ENCODE data around the gene TEAD3.
"Not testable (repeated sequence)": the region's sequence is repeated elsewhere in the genome, so short reads cannot be mapped to it uniquely, and the experiment has no call there.

TEAD3 gene

GRCh38 chr6:35496841-35497570 is at the start of gene TEAD3:
TEAD3 (minus strand) TSS chr6:35497079.
- no peak for DNase-seq (ENCODE audit: low read depth)

GRCh38 chr6:35544769-35545361 is 48.0 kb upstream of the TEAD3 start:
- no peak for DNase-seq (ENCODE audit: low read depth)

- DNase-seq (ENCODE audit: low read depth), result no peak
Observed at GRCh38 chr6:35543459-35544193, 46.7 kb upstream of the TEAD3 start.

DNA sequence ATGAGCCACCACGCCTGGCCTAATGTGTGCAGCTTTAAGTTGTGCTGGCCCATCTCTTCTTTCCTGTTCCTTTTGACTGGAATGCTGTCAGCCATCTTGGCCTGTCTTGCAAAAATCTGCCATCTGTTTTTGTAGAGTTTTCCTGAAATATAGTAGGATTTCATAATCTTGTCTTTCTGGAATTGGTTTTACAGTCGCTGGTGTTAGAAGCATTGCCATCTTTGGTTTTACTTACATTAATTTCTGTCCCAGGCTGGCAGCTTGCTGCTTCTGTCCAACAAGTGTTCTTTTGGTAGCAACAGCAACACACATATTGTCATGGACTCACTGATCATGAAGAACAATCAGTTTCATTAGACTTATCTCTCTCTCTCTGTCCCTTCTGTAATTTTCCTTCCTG is 45.0 kb upstream of the TEAD3 start:
- DNase-seq (ENCODE audit: low read depth), result no peak

DNA sequence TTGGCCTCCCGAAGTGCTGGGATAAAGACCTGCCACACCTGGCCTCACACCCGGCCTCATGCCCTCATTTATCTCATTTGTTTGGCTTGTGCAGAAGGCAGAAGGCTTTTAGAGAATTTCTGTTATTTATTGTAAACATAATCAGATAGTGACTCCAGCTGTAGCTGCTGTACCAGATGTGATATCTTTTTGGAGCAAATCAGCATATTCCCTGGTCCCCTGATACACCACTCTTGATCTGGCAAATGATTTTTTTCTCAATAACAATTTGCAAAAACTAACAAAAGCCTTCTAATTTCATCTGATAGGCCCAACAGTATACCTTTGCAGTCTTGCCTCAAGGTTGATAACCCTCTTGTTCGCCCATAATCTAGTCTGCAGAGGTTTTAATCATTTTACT is 42.3 kb upstream of the TEAD3 start:
- DNase-seq (ENCODE audit: low read depth), result no peak

GRCh38 chr6:35535847-35536246 is 39.0 kb upstream of the TEAD3 start:
- not testable (repeated sequence) for DNase-seq (ENCODE audit: low read depth)

DNA sequence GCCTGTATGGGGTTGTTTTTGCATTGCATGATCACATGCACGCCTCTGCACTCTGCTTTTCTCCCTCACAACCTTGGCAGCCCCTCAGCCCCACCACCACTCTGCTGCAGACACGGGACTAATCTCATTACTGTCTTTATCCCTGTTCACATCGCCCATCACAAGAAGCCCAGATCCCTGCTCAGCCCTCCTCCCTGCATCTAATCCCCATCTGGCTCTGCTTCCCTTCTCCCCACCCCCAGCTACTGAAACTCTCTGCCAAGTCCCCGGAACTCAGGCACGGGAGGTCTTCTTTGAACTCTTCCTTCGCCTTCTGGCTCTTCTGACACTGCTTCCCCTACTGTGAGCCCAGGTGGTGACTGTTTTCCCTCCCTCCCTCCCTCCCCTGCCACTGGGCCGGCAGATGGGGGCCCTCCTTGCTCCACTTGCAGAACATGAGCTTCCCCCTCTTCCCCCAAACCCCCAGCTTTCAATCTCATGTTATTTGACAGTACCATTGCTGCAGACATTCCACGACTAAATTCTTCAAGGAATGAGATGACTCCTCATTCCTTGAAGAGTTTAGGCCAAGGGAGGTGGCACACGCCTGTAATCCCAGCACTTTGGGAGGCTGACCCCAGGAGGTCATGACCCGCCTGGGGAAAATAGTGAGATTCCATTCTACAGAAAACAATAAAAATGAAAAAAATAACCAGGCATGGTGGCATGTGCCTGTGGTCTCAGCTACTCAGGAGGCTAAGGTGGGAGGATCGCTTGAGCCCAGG is 37.7 kb upstream of the TEAD3 start:
- no peak for DNase-seq (ENCODE audit: low read depth)

DNA sequence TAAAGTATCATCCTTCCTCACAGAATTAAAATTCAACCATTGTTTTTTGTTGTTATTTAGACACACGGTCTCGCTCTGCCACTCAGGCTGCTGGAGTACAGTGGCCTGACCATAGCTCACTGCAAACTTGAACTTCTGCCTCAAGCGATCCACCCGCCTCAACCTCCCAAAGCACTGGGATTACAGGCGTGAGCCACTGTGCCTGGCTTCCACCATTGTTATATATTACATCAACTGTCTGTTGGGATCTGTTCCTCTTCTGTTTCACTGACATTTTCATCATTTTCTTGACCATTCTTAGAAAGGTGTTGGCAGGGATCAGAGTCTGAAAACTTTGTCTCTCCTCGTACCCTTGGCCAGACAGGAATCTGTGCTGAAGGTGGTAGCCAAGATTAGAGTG is 37.1 kb upstream of the TEAD3 start:
- DNase-seq (ENCODE audit: low read depth), result no peak

DNA sequence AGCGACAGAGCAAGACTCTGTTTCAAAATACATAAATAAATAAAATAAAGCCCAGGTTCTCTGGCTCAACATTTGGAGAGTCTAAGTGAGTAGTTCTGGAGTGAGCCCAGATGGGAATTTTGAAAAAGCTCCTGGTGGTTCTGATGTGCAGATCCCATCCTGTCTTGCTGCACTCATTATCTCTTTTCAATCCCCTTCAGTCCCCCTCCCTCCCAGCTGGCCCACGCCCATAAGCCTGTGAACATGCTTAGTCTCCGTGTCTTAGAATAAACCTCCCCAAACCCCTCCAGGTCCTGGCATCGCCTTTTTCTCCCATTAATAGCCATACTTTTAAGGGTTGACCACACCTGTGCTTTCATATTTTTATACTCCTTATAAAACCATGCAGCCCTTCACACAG is 35.2 kb upstream of the TEAD3 start:
- no peak for DNase-seq (ENCODE audit: low read depth)

- DNase-seq (ENCODE audit: low read depth), result no peak
Observed at GRCh38 chr6:35524380-35525020, 27.6 kb upstream of the TEAD3 start.

GRCh38 chr6:35522660-35523658 is 26.1 kb upstream of the TEAD3 start:
- no peak for DNase-seq (ENCODE audit: low read depth)

GRCh38 chr6:35522151-35522550 is 25.3 kb upstream of the TEAD3 start:
- no peak for DNase-seq (ENCODE audit: low read depth)

GRCh38 chr6:35521235-35521634 is 24.4 kb upstream of the TEAD3 start:
- DNase-seq (ENCODE audit: low read depth), result no peak

DNA sequence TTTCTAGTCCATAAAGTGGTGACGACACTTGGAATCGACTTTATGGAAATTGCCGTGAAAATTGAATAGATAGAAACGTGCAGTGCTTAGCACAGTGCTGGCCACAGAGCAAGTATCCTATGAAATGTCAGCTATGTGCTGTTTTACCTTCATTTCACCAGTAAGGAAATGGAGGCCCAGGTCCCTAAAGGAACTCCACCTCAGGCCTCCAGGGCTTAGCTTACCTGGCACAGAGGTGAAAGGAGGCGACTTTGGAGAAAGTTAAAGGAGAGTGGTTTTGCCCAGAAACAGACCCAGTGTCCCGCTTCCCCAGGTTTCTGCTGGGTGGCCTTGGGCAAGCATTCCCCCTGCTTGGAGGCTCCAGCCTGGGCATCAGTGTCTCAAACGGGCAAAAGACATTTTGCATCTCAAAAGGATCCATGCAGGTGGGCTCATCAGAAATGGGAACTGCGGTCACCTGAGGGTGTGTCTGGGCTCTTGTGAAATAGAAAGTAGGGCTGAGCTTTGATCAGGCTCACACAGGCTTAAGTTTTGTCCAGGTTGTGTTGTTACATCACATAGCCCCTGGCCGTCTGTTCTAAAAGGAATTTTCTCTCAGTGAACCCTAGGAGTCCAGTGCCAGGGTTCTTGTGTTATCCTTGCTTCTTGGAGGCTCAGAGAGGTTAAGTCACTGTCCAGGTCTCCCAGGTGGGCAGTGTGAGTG is 22.6 kb upstream of the TEAD3 start:
- DNase-seq (ENCODE audit: low read depth), result no peak

- no peak for DNase-seq (ENCODE audit: low read depth)
Observed at GRCh38 chr6:35518566-35519312, 21.9 kb upstream of the TEAD3 start.

DNA sequence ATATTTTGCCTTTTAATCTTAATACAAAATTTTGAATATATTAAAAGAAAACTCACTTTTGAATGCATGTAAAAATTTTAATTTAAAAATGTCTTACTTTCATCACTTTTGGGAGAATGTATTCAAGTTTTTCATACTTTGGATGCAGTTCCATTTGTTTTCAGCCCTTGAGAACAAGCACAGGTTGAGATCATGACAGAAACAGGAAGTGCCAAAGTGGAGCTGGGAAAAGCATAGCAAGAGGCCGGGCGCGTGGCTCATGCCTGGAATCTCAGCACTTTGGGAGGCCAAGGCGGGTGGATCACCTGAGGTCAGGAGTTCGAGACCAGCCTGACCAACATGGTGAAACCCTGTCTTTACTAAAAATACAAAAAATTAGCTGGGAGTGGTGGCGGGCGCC is 21.1 kb upstream of the TEAD3 start:
- DNase-seq (ENCODE audit: low read depth), result not testable (repeated sequence)

GRCh38 chr6:35516712-35517111 is 19.8 kb upstream of the TEAD3 start:
- no peak for DNase-seq (ENCODE audit: low read depth)

DNA sequence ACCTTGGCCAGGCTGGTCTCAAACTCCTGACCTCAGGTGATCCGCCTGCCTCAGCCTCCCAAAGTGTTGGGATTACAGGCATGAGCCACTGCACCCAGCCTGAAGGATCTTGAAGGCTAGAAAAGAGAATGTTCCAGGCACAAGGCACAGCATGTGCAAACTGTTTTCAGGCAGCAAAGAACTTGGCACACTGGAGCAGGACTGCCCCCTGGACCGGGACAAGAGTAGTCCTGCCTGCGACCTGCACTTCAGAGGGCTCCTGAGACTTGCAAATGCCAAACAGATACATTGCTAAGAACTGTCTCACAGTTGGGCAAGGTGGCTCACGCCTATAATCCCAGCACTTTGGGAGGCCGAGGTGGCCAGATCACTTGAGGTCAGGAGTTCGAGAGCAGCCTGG is 19.1 kb upstream of the TEAD3 start:
- DNase-seq (ENCODE audit: low read depth), result not testable (repeated sequence)

DNA sequence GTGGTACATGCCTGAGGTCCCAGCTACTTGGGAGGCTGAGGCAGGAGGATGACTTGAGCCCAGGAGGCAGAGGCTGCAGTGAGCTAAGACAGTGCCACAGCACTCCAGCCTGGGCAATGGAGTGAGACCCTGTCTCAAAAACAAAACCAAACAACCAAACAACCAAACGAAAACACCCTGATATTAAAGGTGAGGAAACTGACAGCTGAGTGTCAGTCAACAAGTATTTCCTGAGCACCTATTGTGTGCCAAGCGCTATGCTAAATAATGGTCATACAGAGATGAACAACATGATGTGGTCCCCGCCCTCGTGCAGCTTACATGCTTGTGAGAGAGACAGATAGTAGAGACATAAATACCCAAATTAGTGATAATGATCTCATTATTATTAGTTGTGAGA is 17.7 kb upstream of the TEAD3 start:
- no peak for DNase-seq (ENCODE audit: low read depth)

Measured in GM04503 (cell line).